Smooth muscle cell (in vitro differentiated cells): Measurements from ENCODE around the gene KANSL1L. TPM values are rescaled to one million over a fixed set of nuclear protein-coding genes. Genes with fewer than 3 reads are reported as not detected.

Experiments used
- DNase-seq: peaks from one replicate; lab custom pipeline; 2025; ENCODE audit not compliant: unreplicated experiment; lab: John Stamatoyannopoulos, UW
- H2AFZ ChIP-seq: fragments of 200-600 bp; sonication (generic); 2 replicates; pipeline ENCODE4 v1.6.0; 2016; ENCODE audit warnings: antibody characterized with exemption, low read depth, mild to moderate bottlenecking
- H3F3A ChIP-seq: fragments of 200-600 bp; sonication (generic); 2 replicates; pipeline ENCODE4 v1.6.0; 2017; ENCODE audit warnings: antibody characterized with exemption, low read depth
- H3K27ac ChIP-seq: fragments of 200-600 bp; sonication (generic); 2 replicates; pipeline ENCODE4 v1.5.1; 2016; ENCODE audit warnings: low read depth, mild to moderate bottlenecking
- H3K27me3 ChIP-seq: fragments of 200-600 bp; sonication (generic); 2 replicates; pipeline ENCODE4 v1.6.1; 2016; ENCODE audit warnings: low read depth, mild to moderate bottlenecking
- H3K36me3 ChIP-seq: fragments of 200-600 bp; sonication (generic); 2 replicates; pipeline ENCODE4 v1.5.1; 2016; ENCODE audit warnings: low read depth
- H3K4me1 ChIP-seq: fragments of 200-600 bp; sonication (generic); 2 replicates; pipeline ENCODE4 v1.5.1; 2016; ENCODE audit warnings: low read depth
- H3K4me2 ChIP-seq: fragments of 200-600 bp; sonication (generic); 2 replicates; pipeline ENCODE4 v1.6.0; 2016; ENCODE audit warnings: mild to moderate bottlenecking
- H3K4me3 ChIP-seq: fragments of 200-600 bp; sonication (generic); 2 replicates; pipeline ENCODE4 v1.5.1; 2016; ENCODE audit warnings: mild to moderate bottlenecking
- H3K79me2 ChIP-seq: fragments of 200-600 bp; sonication (generic); 2 replicates; pipeline ENCODE4 v1.6.0; 2016; ENCODE audit warnings: low read depth, mild to moderate bottlenecking
- H3K9ac ChIP-seq: fragments of 200-600 bp; sonication (generic); 2 replicates; pipeline ENCODE4 v1.6.0; 2016; ENCODE audit warnings: low read depth
- H3K9me3 ChIP-seq: fragments of 200-600 bp; sonication (generic); replicated peaks from 2 replicates; pipeline ENCODE4 v1.5.1; 2016; ENCODE audit warnings: low read depth
- H4K20me1 ChIP-seq: fragments of 200-600 bp; sonication (generic); 2 replicates; pipeline ENCODE4 v1.6.0; 2016; ENCODE audit warnings: low read depth
- WGBS: methylation state at CpG from one replicate; pipeline ENCODE4 v1.1.7; 2016; ENCODE audit warnings: low lambda C conversion rate; 5-methylcytosine and 5-hydroxymethylcytosine counted together
- polyA plus RNA-seq: library from polyadenylated mRNA; unstranded; fragments of >200 nt; fragmentation: Nextera tagmentation; extraction: Ambion mirVana; gene quantifications from 2 replicates; pipeline ENCODE4 v1.2.1, GENCODE V29; 2016
- total RNA-seq: library from RNA; depleted of rRNA; stranded (reverse); fragments of >200 nt; gene quantifications from 2 replicates; pipeline ENCODE4 v1.2.3, GENCODE V29; 2014
- TF ChIP-seq, protein P1 (sequence below): fragments of 200-600 bp; sonication (generic); IDR thresholded peaks from 2 replicates; pipeline ENCODE4 v1.5.1; 2017; ENCODE audit warnings: borderline replicate concordance, mild to moderate bottlenecking, antibody characterized with exemption; ENCODE audit not compliant: insufficient read depth, poor library complexity, severe bottlenecking

KANSL1L gene
- total and polyA plus RNA-seq, 2 experiments from 2014 or later, result 3.6 to 27.0 TPM

- no peak overlapping the region for H3K4me3 ChIP-seq
- H3F3A ChIP-seq, result no peaks in the 10 kb centered on the region
- H3K36me3 ChIP-seq, result peaks cover 24% of the 10 kb centered on the region
- H4K20me1 ChIP-seq, result no peaks in the 10 kb centered on the region
- peaks cover 5% of the 10 kb centered on the region for H3K9me3 ChIP-seq
- no peaks in the 10 kb centered on the region for H3K27me3 ChIP-seq
- H3K4me1 ChIP-seq, result no peaks in the 10 kb centered on the region
- H3K79me2 ChIP-seq, result peaks cover 7% of the 10 kb centered on the region
- no peak for DNase-seq
- no peak overlapping the region for H3K4me2 ChIP-seq
- no peak overlapping the region for H3K27ac ChIP-seq
- no peak overlapping the region for H3K9ac ChIP-seq
- H2AFZ ChIP-seq, result no peak overlapping the region
- 67% methylated on average over 3 of the region's 3 CpGs for WGBS
- TF ChIP-seq, protein P1, sequence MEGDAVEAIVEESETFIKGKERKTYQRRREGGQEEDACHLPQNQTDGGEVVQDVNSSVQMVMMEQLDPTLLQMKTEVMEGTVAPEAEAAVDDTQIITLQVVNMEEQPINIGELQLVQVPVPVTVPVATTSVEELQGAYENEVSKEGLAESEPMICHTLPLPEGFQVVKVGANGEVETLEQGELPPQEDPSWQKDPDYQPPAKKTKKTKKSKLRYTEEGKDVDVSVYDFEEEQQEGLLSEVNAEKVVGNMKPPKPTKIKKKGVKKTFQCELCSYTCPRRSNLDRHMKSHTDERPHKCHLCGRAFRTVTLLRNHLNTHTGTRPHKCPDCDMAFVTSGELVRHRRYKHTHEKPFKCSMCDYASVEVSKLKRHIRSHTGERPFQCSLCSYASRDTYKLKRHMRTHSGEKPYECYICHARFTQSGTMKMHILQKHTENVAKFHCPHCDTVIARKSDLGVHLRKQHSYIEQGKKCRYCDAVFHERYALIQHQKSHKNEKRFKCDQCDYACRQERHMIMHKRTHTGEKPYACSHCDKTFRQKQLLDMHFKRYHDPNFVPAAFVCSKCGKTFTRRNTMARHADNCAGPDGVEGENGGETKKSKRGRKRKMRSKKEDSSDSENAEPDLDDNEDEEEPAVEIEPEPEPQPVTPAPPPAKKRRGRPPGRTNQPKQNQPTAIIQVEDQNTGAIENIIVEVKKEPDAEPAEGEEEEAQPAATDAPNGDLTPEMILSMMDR, result no peak
Measured at GRCh38 chr2:210128961-210129360, 42.2 kb downstream of the KANSL1L start.

- no peak overlapping the region for H3K9ac ChIP-seq
- H3K4me3 ChIP-seq, result no peak overlapping the region
- no peaks in the 10 kb centered on the region for H3F3A ChIP-seq
- no peak overlapping the region for H3K27ac ChIP-seq
- no peak overlapping the region for H3K4me2 ChIP-seq
- H3K9me3 ChIP-seq, result peaks cover 3% of the 10 kb centered on the region
- no peak overlapping the region for H2AFZ ChIP-seq
- no peaks in the 10 kb centered on the region for H3K4me1 ChIP-seq
- no peak for DNase-seq
- no peaks in the 10 kb centered on the region for H3K36me3 ChIP-seq
- no peaks in the 10 kb centered on the region for H4K20me1 ChIP-seq
- no peaks in the 10 kb centered on the region for H3K27me3 ChIP-seq
- WGBS, result 94% methylated on average over 3 of the region's 3 CpGs
- TF ChIP-seq, protein P1, result no peak
- peaks cover 11% of the 10 kb centered on the region for H3K79me2 ChIP-seq
Measured at GRCh38 chr2:210113614-210114235, 57.5 kb downstream of the KANSL1L start.

DNA sequence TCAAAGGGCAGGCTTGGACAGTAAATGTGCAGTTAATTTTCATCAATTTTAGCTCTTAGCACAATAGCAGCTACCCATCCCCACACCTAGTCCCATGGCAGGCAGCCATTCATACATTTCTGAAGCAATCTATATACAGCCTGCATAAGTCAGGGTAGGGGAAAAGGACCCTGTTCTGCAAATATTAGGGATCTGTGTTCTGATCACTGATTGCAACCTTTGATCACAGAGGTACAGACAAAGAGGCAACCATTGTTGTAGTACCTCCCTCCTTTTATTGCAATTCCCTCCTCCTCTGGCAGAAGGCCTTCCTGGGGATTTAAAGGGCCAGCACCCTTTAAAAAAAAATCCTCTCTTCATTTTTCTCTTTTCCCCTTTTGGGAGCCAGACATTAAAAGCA is 58.3 kb downstream of the KANSL1L start:
- no peak overlapping the region for H3K27ac ChIP-seq
- TF ChIP-seq, protein P1, result no peak
- no peaks in the 10 kb centered on the region for H3K4me1 ChIP-seq
- no peak overlapping the region for H3K9ac ChIP-seq
- peaks cover 3% of the 10 kb centered on the region for H3K9me3 ChIP-seq
- H3K4me2 ChIP-seq, result no peak overlapping the region
- no peak overlapping the region for H2AFZ ChIP-seq
- no peaks in the 10 kb centered on the region for H3K27me3 ChIP-seq
- no peak for DNase-seq
- no peak overlapping the region for H3K4me3 ChIP-seq
- no peaks in the 10 kb centered on the region for H3F3A ChIP-seq
- H3K36me3 ChIP-seq, result no peaks in the 10 kb centered on the region
- no peaks in the 10 kb centered on the region for H4K20me1 ChIP-seq
- H3K79me2 ChIP-seq, result peaks cover 11% of the 10 kb centered on the region

DNA sequence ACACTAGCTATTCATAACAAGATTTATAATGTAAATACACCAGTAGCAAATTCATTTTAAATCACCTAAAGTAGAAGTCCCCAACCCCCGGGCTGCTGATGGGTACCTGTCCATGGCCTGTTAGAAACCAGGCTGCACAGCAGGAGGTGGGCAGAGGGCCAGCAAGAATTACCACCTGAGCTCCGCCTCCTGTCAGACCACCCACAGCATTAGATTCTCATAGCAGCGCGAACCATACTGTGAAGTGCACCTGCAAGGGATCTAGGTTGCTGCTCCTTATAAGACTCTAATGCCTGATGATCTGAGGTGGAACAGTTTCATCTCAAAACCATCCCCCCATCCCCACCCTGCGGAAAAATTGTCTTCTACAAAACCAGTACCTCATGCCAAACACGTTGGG is 71.3 kb downstream of the KANSL1L start:
- H3K4me3 ChIP-seq, result no peak overlapping the region
- no peaks in the 10 kb centered on the region for H3K9me3 ChIP-seq
- H3K4me2 ChIP-seq, result no peak overlapping the region
- no peaks in the 10 kb centered on the region for H3K27me3 ChIP-seq
- 84% methylated on average over 6 of the region's 6 CpGs for WGBS
- H3K36me3 ChIP-seq, result peaks cover 3% of the 10 kb centered on the region
- H3F3A ChIP-seq, result no peaks in the 10 kb centered on the region
- DNase-seq, result no peak
- no peak overlapping the region for H3K9ac ChIP-seq
- H2AFZ ChIP-seq, result no peak overlapping the region
- H3K4me1 ChIP-seq, result no peaks in the 10 kb centered on the region
- no peak overlapping the region for H3K27ac ChIP-seq
- peaks cover 4% of the 10 kb centered on the region for H4K20me1 ChIP-seq
- TF ChIP-seq, protein P1, result no peak
- no peaks in the 10 kb centered on the region for H3K79me2 ChIP-seq
